Prostate gland (tissue), 2 donors: Measurements from ENCODE around the gene GABRR1. TPM values are rescaled to one million over a fixed set of nuclear protein-coding genes. Genes with fewer than 3 reads are reported as not detected.

Experiments
- DNase-seq: peaks from one replicate; pipeline ENCODE4 v3.0.0-alpha.2; 2019; ENCODE audit warnings: low spot score
- H3K27ac ChIP-seq, 2 donors: fragments of 200-600 bp; sonication (generic); 2 replicates each; pipeline ENCODE4 v1.5.1; 2017 to 2019
- H3K27me3 ChIP-seq: fragments of 200-600 bp; sonication (generic); replicated peaks from 2 replicates; pipeline ENCODE4 v1.5.1; 2019; ENCODE audit not compliant: insufficient read depth
- H3K36me3 ChIP-seq, 2 donors: fragments of 200-600 bp; sonication (generic); 1 replicate in 1 of 2; 2 replicates in 1 of 2; pipeline versions ENCODE4 v1.5.1 to v1.8.1; 2017 to 2019
- H3K4me1 ChIP-seq: fragments of 200-600 bp; sonication (generic); replicated peaks from 2 replicates; pipeline ENCODE4 v1.5.1; 2019
- H3K4me3 ChIP-seq, 2 donors: fragments of 200-600 bp; sonication (generic); 2 replicates each; pipeline ENCODE4 v1.5.1; 2017 to 2019
- H3K9me3 ChIP-seq: fragments of 200-600 bp; sonication (generic); 2 replicates; pipeline ENCODE4 v1.5.1; 2017
- POLR2A ChIP-seq: fragments of 450-650 bp; IDR thresholded peaks from one replicate; pipeline ENCODE4 v1.6.1; 2016; ENCODE audit warnings: antibody characterized with exemption, mild to moderate bottlenecking
- POLR2AphosphoS5 ChIP-seq: sonication (generic); formaldehyde crosslinking; IDR thresholded peaks from one replicate; pipeline ENCODE4 v1.6.1; 2017; ENCODE audit warnings: antibody characterized with exemption
- WGBS: methylation state at CpG from one replicate; pipeline ENCODE4 v1.1.5; 2018; 5-methylcytosine and 5-hydroxymethylcytosine counted together
- intact Hi-C: fragments of 100-400 bp; cut with DNase I; formaldehyde crosslinking; loops from one replicate; pipeline ENCODE4 v1.14.2; 2022
- total RNA-seq, 2 donors: library from RNA; depleted of rRNA; stranded (reverse); fragments of >200 nt; gene quantifications; one replicate each; pipeline ENCODE4 v1.1.0, GENCODE V29; 2016
- TF ChIP-seq, protein P1 (sequence below), 4 experiments: fragments of 200-600 bp in 2 of 4; fragments of 450-650 bp in 2 of 4; sonication (generic) in 2 of 4; IDR thresholded peaks; 1 replicate in 3 of 4; 2 replicates in 1 of 4; pipeline ENCODE4 v1.5.1; 2016 to 2019; ENCODE audit warnings: antibody characterized with exemption in 4 of 4, mild to moderate bottlenecking in 2 of 4, moderate library complexity in 2 of 4

The GABRR1 gene
- total RNA-seq, 2 donors from 2014 or later = 0.97 TPM; not detected in 1

DNA sequence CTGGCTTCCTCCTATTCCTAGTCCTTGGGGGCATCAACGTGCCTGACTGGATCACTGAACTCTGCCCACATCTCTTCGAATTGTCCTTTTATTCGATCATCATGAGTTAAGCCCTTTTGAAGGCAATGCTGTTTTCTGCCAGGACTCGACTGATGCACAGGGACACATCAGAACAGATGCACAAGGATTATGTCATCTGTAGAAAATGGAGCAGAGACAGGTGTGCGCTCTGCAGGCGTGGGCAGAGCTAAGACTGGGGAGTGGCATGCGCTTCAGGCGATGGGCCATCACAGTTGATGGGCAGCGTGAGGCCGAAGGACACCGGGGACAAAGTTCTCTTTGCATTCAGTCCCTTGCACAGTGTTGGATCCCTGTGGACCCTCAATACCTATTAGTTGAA lies 13.1 kb downstream of the GABRR1 start:
- no peaks in the 10 kb centered on the region for H3K27me3 ChIP-seq
- intact Hi-C loops = no loop called here
- TF ChIP-seq POLR2AphosphoS5 = no peak
- no peak for TF ChIP-seq POLR2A
- TF ChIP-seq, protein P1, sequence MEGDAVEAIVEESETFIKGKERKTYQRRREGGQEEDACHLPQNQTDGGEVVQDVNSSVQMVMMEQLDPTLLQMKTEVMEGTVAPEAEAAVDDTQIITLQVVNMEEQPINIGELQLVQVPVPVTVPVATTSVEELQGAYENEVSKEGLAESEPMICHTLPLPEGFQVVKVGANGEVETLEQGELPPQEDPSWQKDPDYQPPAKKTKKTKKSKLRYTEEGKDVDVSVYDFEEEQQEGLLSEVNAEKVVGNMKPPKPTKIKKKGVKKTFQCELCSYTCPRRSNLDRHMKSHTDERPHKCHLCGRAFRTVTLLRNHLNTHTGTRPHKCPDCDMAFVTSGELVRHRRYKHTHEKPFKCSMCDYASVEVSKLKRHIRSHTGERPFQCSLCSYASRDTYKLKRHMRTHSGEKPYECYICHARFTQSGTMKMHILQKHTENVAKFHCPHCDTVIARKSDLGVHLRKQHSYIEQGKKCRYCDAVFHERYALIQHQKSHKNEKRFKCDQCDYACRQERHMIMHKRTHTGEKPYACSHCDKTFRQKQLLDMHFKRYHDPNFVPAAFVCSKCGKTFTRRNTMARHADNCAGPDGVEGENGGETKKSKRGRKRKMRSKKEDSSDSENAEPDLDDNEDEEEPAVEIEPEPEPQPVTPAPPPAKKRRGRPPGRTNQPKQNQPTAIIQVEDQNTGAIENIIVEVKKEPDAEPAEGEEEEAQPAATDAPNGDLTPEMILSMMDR (IDR thresholded peaks at IDR 0.05) = no peak
- DNase-seq = no peak
- no peak overlapping the region for H3K27ac ChIP-seq
- no peaks in the 10 kb centered on the region for H3K4me1 ChIP-seq
- no peaks in the 10 kb centered on the region for H3K36me3 ChIP-seq
- H3K9me3 ChIP-seq = no peaks in the 10 kb centered on the region
- 88% methylated on average over 11 of the region's 11 CpGs for WGBS
- no peak overlapping the region for H3K4me3 ChIP-seq

GRCh38 chr6:89200706-89201215 lies 16.4 kb downstream of the GABRR1 start:
- no peak overlapping the region for H3K4me3 ChIP-seq
- no peaks in the 10 kb centered on the region for H3K9me3 ChIP-seq
- 90% methylated on average over 7 of the region's 7 CpGs for WGBS
- DNase-seq = no peak
- intact Hi-C loops = no loop called here
- TF ChIP-seq POLR2AphosphoS5 = no peak
- TF ChIP-seq, protein P1 (IDR thresholded peaks at IDR 0.05) = no peak
- TF ChIP-seq POLR2A = no peak
- H3K4me1 ChIP-seq = no peaks in the 10 kb centered on the region
- no peaks in the 10 kb centered on the region for H3K36me3 ChIP-seq
- no peak overlapping the region for H3K27ac ChIP-seq
- no peaks in the 10 kb centered on the region for H3K27me3 ChIP-seq

DNA sequence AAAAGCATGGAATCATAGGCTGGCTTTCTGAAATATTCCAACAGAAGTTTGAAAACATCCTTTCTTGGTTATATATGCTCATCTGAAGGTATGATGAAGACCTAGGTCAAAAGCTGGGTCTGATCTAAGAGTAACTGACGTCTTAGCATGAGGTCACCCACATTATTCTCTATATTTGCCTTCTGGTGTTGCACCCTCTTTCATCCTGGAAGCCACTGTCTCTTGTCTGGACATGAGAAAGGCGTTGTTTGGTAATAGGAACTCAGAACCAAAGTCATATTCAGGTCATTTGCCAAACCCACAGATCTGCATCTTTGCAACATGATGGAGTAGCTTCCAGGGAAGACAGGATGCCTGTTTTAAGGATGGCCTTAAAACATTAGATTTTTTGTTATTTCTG lies 17.6 kb downstream of the GABRR1 start:
- H3K27ac ChIP-seq = no peak overlapping the region
- H3K4me1 ChIP-seq = no peaks in the 10 kb centered on the region
- no peak for DNase-seq
- H3K36me3 ChIP-seq = no peaks in the 10 kb centered on the region
- TF ChIP-seq POLR2A = no peak
- TF ChIP-seq, protein P1 (IDR thresholded peaks at IDR 0.05) = no peak
- TF ChIP-seq POLR2AphosphoS5 = no peak
- no peaks in the 10 kb centered on the region for H3K9me3 ChIP-seq
- intact Hi-C loops = no loop called here
- H3K4me3 ChIP-seq = no peak overlapping the region
- 59% methylated on average over 2 of the region's 2 CpGs for WGBS
- H3K27me3 ChIP-seq = no peaks in the 10 kb centered on the region

DNA sequence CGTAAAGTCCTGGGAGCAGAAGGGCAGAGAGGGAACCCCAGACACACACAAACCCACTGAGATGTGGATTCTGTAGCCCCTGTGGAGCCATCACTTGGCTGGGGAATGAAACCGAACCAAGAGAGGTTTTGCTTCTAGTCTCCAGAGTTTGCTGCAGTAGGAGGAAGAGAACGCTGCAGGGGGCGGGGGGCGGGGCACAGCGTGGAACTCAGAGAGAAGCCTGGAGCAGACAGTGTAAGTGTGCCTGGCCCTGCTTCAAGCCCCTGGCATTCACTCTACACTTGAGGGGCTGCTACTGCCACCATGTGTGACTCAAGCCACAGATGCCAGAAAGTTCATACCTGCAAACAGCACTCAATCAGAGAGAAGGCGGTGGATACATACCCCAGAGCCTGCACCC lies 18.9 kb downstream of the GABRR1 start:
- no peak for DNase-seq

GRCh38 chr6:89197141-89197540 lies 20.0 kb downstream of the GABRR1 start:
- TF ChIP-seq POLR2A = no peak
- no peak for TF ChIP-seq POLR2AphosphoS5
- TF ChIP-seq, protein P1 (IDR thresholded peaks at IDR 0.05) = no peak
- Histone ChIP-seq H3K27ac (no peak overlapping the region), H3K9me3 (no peaks in the 10 kb centered on the region), H3K4me3 (no peak overlapping the region), H3K36me3 (no peaks in the 10 kb centered on the region), H3K27me3 (no peaks in the 10 kb centered on the region), H3K4me1 (no peaks in the 10 kb centered on the region)
- whole genome bisulfite sequencing = 89% methylated on average over 4 of the region's 4 CpGs
- no peak for DNase-seq
- intact Hi-C loops = no loop called here

More for the DNA sequence above, 18.9 kb downstream of the GABRR1 start:
- TF ChIP-seq, protein P1 (IDR thresholded peaks at IDR 0.05) = no peak
- TF ChIP-seq POLR2AphosphoS5 = no peak
- H3K27ac ChIP-seq = no peak overlapping the region
- 64% methylated on average over 7 of the region's 7 CpGs for WGBS
- H3K4me3 ChIP-seq = no peak overlapping the region
- no peaks in the 10 kb centered on the region for H3K9me3 ChIP-seq
- intact Hi-C loops = no loop called here
- H3K36me3 ChIP-seq = no peaks in the 10 kb centered on the region
- no peaks in the 10 kb centered on the region for H3K27me3 ChIP-seq
- no peaks in the 10 kb centered on the region for H3K4me1 ChIP-seq
